ENCODE data around the gene NEUROD2. TPM values are rescaled to one million over a fixed set of nuclear protein-coding genes. Genes with fewer than 3 reads are reported as not detected.

Gene NEUROD2
- total RNA-seq = not detected
- not detected for polyA plus RNA-seq

DNA sequence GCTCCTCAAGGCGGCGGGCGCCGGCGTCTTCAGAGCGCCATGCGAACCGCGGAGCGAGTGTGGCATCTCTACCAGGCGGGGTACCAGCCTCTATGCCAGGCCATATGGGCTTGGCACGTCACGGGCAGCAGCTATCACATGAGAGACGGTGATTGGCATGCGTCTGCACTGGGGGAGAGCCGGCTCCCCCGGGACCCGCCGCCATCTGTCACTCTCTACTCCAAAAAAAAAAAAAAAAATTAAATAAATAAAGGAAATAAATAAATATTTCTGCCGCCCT, at the start of gene NEUROD2:
NEUROD2 (minus strand) TSS at position 70 of the 280 bp plus-strand sequence. CDS start 1,321 bp downstream, outside the sequence.
- H3K4me1 ChIP-seq (ENCODE audit: control insufficient read depth in 4 of 4, insufficient read depth in 4 of 4, low read length in 3 of 4) = peaks cover 9 to 20% (median 15%) of the 10 kb centered on the region in 4 donors
- DNase-seq (ENCODE audit: low spot score) = no peak

More for the DNA sequence above, at the start of gene NEUROD2:
- Histone ChIP-seq H3K4me3 (ENCODE audit: low read depth in 1 of 3, low read length in 3 of 3) (no peak within 1 kb of the TSS), H3K36me3 (ENCODE audit: control insufficient read depth in 4 of 4, insufficient read depth in 3 of 4, low read depth in 1 of 4, low read length in 3 of 4) (no peaks in the 10 kb centered on the region), H3K27ac (ENCODE audit: low read depth in 1 of 2, low read length in 2 of 2) (no peak within 1 kb of the TSS), H3K27me3 (ENCODE audit: control insufficient read depth in 4 of 4, insufficient read depth in 4 of 4, low read length in 3 of 4) (peaks cover 2 to 12% (median 7%) of the 10 kb centered on the region in 4 donors), H3K9me3 (ENCODE audit: control insufficient read depth in 4 of 4, low read length in 3 of 4) (no peaks in the 10 kb centered on the region), H3K9ac (ENCODE audit: low read depth in 1 of 2, low read length in 2 of 2) (no peak within 1 kb of the TSS)
- 8% methylated on average over 20 of the region's 20 CpGs for WGBS
- TF ChIP-seq REST (IDR thresholded peaks at IDR 0.05) (no peak), FOXA1 (IDR thresholded peaks at IDR 0.05) (no peak), NR2F2 (IDR thresholded peaks at IDR 0.05) (no peak), RXRA (IDR thresholded peaks at IDR 0.05) (no peak), JUND (IDR thresholded peaks at IDR 0.05) (no peak), HNF4A (conservative IDR thresholded peaks at IDR 0.05) (no peak), SP1 (IDR thresholded peaks at IDR 0.05) (no peak), EGR1 (IDR thresholded peaks at IDR 0.05; ENCODE audit: low read depth in 2 of 2) (no peak), HNF4G (IDR thresholded peaks at IDR 0.05) (no peak), ATF3 (IDR thresholded peaks at IDR 0.05) (no peak), TAF1 (conservative IDR thresholded peaks at IDR 0.05) (no peak), CTCF (IDR thresholded peaks at IDR 0.05; ENCODE audit: low read depth, low read length, missing input control) (no peak), RAD21 (IDR thresholded peaks at IDR 0.05) (no peak), YY1 (IDR thresholded peaks at IDR 0.05) (no peak), FOXA2 (IDR thresholded peaks at IDR 0.05) (no peak)
- TF ChIP-seq, protein P1, sequence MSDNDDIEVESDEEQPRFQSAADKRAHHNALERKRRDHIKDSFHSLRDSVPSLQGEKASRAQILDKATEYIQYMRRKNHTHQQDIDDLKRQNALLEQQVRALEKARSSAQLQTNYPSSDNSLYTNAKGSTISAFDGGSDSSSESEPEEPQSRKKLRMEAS (IDR thresholded peaks at IDR 0.05) = no peak
- TF ChIP-seq, protein P2, sequence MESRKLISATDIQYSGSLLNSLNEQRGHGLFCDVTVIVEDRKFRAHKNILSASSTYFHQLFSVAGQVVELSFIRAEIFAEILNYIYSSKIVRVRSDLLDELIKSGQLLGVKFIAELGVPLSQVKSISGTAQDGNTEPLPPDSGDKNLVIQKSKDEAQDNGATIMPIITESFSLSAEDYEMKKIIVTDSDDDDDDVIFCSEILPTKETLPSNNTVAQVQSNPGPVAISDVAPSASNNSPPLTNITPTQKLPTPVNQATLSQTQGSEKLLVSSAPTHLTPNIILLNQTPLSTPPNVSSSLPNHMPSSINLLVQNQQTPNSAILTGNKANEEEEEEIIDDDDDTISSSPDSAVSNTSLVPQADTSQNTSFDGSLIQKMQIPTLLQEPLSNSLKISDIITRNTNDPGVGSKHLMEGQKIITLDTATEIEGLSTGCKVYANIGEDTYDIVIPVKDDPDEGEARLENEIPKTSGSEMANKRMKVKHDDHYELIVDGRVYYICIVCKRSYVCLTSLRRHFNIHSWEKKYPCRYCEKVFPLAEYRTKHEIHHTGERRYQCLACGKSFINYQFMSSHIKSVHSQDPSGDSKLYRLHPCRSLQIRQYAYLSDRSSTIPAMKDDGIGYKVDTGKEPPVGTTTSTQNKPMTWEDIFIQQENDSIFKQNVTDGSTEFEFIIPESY (IDR thresholded peaks at IDR 0.05) = no peak

All from liver (tissue), 9 donors.